Heart left ventricle (tissue), 16 donors: ENCODE data around the gene SLC2A3. TPM values are rescaled to one million over a fixed set of nuclear protein-coding genes. Genes with fewer than 3 reads are reported as not detected.
"Not testable (repeated sequence)": the region's sequence is repeated elsewhere in the genome, so short reads cannot be mapped to it uniquely, and the experiment has no call there.

Experiments used
- ATAC-seq, 4 donors: fragments of 200-7000 bp; cut with Tn5 transposase; one replicate each; pipeline ENCODE4 v1.9.1; 2020 to 2022; ENCODE audit warnings: moderate library complexity in 4 of 4, mild to moderate bottlenecking in 3 of 4, moderate number of reproducible peaks in 1 of 4
- DNase-seq, 5 donors: peaks; one replicate each; pipeline ENCODE4 v3.0.0-alpha.2; 2020
- H3K27ac ChIP-seq, 12 donors: fragments of 200-600 bp; sonication (generic) in 4 of 12; one replicate each; pipeline versions ENCODE4 v1.5.0 to v1.8.0; 2016 to 2022; ENCODE audit warnings: mild to moderate bottlenecking in 2 of 12
- H3K27me3 ChIP-seq, 9 donors: fragments of 200-600 bp; sonication (generic) in 2 of 9; one replicate each; pipeline versions ENCODE4 v1.5.1 to v1.8.0; 2016 to 2022; ENCODE audit warnings: mild to moderate bottlenecking in 3 of 9
- H3K36me3 ChIP-seq, 9 donors: fragments of 200-600 bp; sonication (generic) in 2 of 9; one replicate each; pipeline versions ENCODE4 v1.5.0 to v1.8.0; 2018 to 2022; ENCODE audit warnings: mild to moderate bottlenecking in 2 of 9
- H3K4me1 ChIP-seq, 12 donors: fragments of 200-600 bp; sonication (generic) in 4 of 12; one replicate each; pipeline versions ENCODE4 v1.5.0 to v1.8.0; 2016 to 2022; ENCODE audit warnings: mild to moderate bottlenecking in 3 of 12
- H3K4me3 ChIP-seq, 12 donors: fragments of 200-600 bp; sonication (generic) in 4 of 12; one replicate each; pipeline versions ENCODE4 v1.5.0 to v1.8.0; 2017 to 2022; ENCODE audit warnings: mild to moderate bottlenecking in 9 of 12, moderate library complexity in 4 of 12
- H3K9me3 ChIP-seq, 12 donors: fragments of 200-600 bp; sonication (generic) in 4 of 12; one replicate each; pipeline versions ENCODE4 v1.5.0 to v1.8.0; 2016 to 2022; ENCODE audit warnings: mild to moderate bottlenecking in 1 of 12
- POLR2A ChIP-seq, 2 donors: fragments of 450-650 bp; IDR thresholded peaks; one replicate each; pipeline ENCODE4 v1.6.1; 2017; ENCODE audit warnings: antibody characterized with exemption in 2 of 2, mild to moderate bottlenecking in 2 of 2, moderate library complexity in 2 of 2
- WGBS, 4 donors: extraction: QIAGEN DNeasy Blood & Tissue Kit in 2 of 4; methylation state at CpG; one replicate each; pipeline versions ENCODE4 v1.1.5 to v1.1.7; 2013 to 2018; 5-methylcytosine and 5-hydroxymethylcytosine counted together
- intact Hi-C, 10 donors: fragments of 100-400 bp; cut with DNase I; formaldehyde crosslinking; loops; one replicate each; pipeline versions ENCODE4 v1.11.1 to v1.14.2; 2022
- polyA plus RNA-seq, 2 donors: library from polyadenylated mRNA; stranded (reverse); fragments of 200-250 nt; gene quantifications; one replicate each; pipeline ENCODE4 v1.2.3, GENCODE V29; 2013
- total RNA-seq, 9 donors: library from RNA; depleted of rRNA in 2 of 9; stranded (reverse); fragments of >200 nt in 2 of 9; fragmentation: NEBNext Ultra II Directional in 3 of 9; extraction: Animal tissue kit (Norgen Biotek cat#: 25700) in 3 of 9; gene quantifications; one replicate each; pipeline versions ENCODE4 v1.1.0 to v1.2.4, GENCODE V29; 2016 to 2023
- TF ChIP-seq, protein P1 (sequence below), 12 donors: fragments of 200-600 bp; sonication (generic) in 4 of 12; IDR thresholded peaks; one replicate each; pipeline versions ENCODE4 v1.5.0 to v1.8.0; 2018 to 2022; ENCODE audit warnings: antibody characterized with exemption in 12 of 12, mild to moderate bottlenecking in 5 of 12
- donor health status: ischemic (EF 13 %, LVEDD 7.1; RV severe dilation, severe dysfunction).
- donor health status: healthy with polysubstance abuse.
- donor health status: DM: no; HTN: yes; CAD: no.
- donor health status: DM: no; HTN: no; CAD: no.
- donor health status: ischemic (EF 25% LVEDD 6.9; RV normal size, moderate dysfunction).
- donor health status: ischemic (EF 25% LVEDD 5.7; RV mildly dilated, moderate dysfunction).
- donor health status: healthy.
- donor health status: DM: yes; HTN: yes; CAD: no.
- donor health status: ischemic (EF 35%, LVEDD 5.7; RV mildly dilated, moderate dysfunction).
- donor health status: nonischemic (EF 11% LVEDD 7.7; RV severe dilation, severe dysfunction).
- donor health status: DM: yes; HTN: yes; CAD: no.
- donor health status: PGD.
- donor health status: ischemic (EF 29% LVEDD 5.4; RV normal size, mild dysfunction).
- donor health status: nonischemic (EF 23%, LVEDD 6.1; RV moderate dilation, normal function).

The SLC2A3 gene
- total and polyA plus RNA-seq, 11 donors: 4.6 to 76.9 (median 8.8) TPM

DNA sequence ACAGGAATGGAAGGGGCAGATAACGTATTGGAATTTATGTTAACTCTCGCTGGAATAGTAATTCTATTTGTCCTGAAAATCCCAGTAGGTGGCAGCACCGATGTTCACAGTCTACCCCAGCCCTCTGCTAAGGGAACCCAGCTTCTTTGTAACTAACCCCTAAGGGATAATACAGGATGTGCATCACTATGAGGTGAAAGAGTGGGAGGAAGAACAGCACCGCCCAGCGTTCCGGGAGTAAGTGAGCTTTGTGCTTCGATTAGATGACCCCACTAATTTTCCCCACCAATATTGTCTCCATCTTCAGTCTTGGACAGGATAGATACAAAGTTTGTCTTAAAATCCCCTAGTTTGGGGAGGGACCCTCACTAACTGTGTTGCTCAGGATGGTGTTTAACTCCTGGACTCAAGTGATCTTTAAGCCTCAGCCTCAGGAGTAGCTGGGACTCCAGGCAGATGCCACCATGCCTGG lies 2.7 kb downstream of the SLC2A3 start:
- H3K4me1 ChIP-seq: peaks cover 0 to 38% (median 7%) of the 10 kb centered on the region in 12 donors
- intact Hi-C loops: loop anchor here (1.0 to 10.0 kb wide), 11 partner anchors 34 to 152 kb away; partner anchors contain the start of gene NECAP1 (in 1 of the 10)
- peak overlapping the region; percentile 6 to 74 (median 64) for H3K4me3 ChIP-seq

DNA sequence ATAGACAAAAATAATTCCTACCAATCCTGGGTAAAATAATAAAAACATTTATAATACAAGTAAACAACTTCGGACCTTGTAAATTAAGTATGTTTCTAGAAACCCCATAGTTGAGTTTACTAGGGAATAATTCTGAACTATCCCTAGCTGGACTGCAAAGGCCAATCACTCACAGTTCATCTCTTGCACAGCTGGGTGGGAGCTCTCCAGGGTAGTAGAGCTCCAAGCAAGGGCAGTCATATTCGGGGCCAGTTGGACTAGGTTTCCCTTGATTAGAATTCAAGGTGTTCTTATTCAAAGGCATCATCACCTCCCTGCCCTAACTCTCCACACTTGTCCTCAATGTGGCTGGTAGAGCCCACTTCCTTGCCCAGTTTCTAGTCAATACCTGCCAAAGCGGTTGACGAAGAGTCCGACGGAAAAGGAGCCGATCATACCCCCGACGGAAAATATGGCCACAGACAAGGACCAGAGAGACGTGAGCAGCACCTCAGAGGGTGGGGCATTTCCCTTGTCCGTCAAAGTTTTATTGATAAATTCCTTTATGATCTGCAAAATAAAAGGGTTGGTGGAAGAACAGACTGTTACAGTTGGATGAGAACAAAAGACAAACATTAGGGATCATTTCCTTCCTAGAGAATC lies 3.3 kb downstream of the SLC2A3 start:
- H3K36me3 ChIP-seq: peaks cover 0 to 62% (median 49%) of the 10 kb centered on the region in 9 donors
- H3K4me1 ChIP-seq: peaks cover 0 to 33% (median 7%) of the 10 kb centered on the region in 12 donors
- 66 to 79% (median 72%) methylated on average over 11 of the region's 11 CpGs for WGBS, 4 donors
- intact Hi-C loops: loop anchor here (1.0 to 10.0 kb wide), 11 partner anchors 35 to 152 kb away; partner anchors contain the start of gene NECAP1 (in 1 of the 10)
- H3K4me3 ChIP-seq: peak overlapping the region in 4 of 12 donors; percentile 65 to 74 (median 66)
- H3K27me3 ChIP-seq, ATAC-seq, DNase-seq, H3K9me3 ChIP-seq: not testable (repeated sequence)
- peak overlapping the region in 4 of 12 donors; percentile 1 to 96 (median 28) for H3K27ac ChIP-seq

More for the DNA sequence above, 2.7 kb downstream of the SLC2A3 start:
- H3K9me3 ChIP-seq: no peaks in the 10 kb centered on the region
- peaks cover 0 to 56% (median 43%) of the 10 kb centered on the region in 9 donors for H3K36me3 ChIP-seq
- H3K27ac ChIP-seq: peak overlapping the region; percentile 64 to 96 (median 88)
- DNase-seq: peak; percentile 68 to 86 (median 83)
- peak; percentile 87 to 95 (median 91) for ATAC-seq
- 0 to 5% (median 4%) methylated on average over 7 of the region's 7 CpGs for WGBS, 4 donors
- TF ChIP-seq POLR2A (IDR thresholded peaks at IDR 0.05): peak in 1 of 2 donors; percentile 49
- TF ChIP-seq, protein P1, sequence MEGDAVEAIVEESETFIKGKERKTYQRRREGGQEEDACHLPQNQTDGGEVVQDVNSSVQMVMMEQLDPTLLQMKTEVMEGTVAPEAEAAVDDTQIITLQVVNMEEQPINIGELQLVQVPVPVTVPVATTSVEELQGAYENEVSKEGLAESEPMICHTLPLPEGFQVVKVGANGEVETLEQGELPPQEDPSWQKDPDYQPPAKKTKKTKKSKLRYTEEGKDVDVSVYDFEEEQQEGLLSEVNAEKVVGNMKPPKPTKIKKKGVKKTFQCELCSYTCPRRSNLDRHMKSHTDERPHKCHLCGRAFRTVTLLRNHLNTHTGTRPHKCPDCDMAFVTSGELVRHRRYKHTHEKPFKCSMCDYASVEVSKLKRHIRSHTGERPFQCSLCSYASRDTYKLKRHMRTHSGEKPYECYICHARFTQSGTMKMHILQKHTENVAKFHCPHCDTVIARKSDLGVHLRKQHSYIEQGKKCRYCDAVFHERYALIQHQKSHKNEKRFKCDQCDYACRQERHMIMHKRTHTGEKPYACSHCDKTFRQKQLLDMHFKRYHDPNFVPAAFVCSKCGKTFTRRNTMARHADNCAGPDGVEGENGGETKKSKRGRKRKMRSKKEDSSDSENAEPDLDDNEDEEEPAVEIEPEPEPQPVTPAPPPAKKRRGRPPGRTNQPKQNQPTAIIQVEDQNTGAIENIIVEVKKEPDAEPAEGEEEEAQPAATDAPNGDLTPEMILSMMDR (IDR thresholded peaks at IDR 0.05): peak; percentile 47 to 87 (median 72)
- peaks cover 0 to 4% (median 0%) of the 10 kb centered on the region in 9 donors for H3K27me3 ChIP-seq

DNA sequence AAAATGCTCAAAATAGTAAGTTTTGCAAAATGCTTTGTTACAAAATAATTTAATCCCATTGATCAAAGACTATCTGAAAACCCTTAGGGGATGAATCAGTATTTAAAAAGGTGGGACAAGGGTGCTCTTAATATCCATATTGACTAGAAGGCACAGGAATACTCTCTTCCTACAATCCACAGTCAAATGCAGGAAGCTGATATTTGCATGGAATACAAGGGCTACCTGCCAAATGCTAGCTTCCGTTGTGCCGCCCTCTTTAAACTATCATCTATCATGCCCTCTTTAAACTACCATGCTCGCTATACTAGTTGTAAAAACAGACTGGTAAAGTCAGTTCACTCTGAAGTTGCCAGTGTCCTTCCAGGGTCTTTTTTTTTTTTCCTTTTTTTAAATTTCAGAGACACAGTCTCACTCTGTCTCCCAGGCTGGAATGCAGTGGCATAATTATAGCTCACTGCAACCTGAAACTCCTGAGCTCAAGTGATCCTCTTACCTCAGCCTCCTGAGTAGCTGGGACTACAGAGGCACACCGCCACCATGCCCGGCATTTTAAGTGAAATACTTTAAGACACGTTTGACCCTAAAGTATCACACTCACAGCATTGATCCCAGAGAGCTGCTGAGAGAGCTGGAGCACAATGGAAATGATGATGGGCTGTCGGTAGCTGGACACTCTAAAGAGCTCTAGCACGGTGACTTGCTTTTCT lies 6.7 kb downstream of the SLC2A3 start:
- TF ChIP-seq POLR2A (IDR thresholded peaks at IDR 0.05): no peak
- TF ChIP-seq, protein P1 (IDR thresholded peaks at IDR 0.05): no peak
- intact Hi-C loops: no loop called here
- H3K27ac ChIP-seq: no peak overlapping the region
- DNase-seq: no peak
- no peaks in the 10 kb centered on the region for H3K9me3 ChIP-seq
- 46 to 59% (median 51%) methylated on average over 8 of the region's 8 CpGs for WGBS, 4 donors
- H3K36me3 ChIP-seq: peaks cover 0 to 92% (median 79%) of the 10 kb centered on the region in 9 donors
- H3K4me1 ChIP-seq: peaks cover 0 to 27% (median 6%) of the 10 kb centered on the region in 12 donors
- no peak for ATAC-seq
- no peaks in the 10 kb centered on the region for H3K27me3 ChIP-seq
- H3K4me3 ChIP-seq: no peak overlapping the region

DNA sequence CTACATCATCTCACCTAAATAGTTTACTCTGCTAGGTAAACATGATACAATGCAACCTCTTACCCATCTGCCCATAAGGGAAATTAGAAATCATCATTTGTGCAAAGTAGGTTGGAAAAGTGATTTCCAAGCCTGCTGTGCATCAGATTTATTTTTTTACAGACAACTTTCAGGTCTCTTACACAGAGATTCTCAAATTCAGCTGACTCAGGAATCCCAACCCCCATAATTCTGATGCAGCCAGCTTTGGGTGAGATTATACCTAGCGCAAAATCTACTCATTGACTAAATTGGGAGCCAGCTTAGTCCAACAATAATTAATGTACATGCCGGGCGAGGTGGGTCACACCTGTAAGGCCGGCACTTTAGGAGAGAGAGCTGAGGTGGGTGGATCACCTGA lies 8.5 kb downstream of the SLC2A3 start:
- Histone ChIP-seq H3K36me3 (peaks cover 0 to 95% (median 91%) of the 10 kb centered on the region in 9 donors), H3K4me3 (no peak overlapping the region), H3K27me3 (no peaks in the 10 kb centered on the region), H3K4me1 (peaks cover 0 to 12% (median 0%) of the 10 kb centered on the region in 12 donors), H3K27ac (no peak overlapping the region), H3K9me3 (no peaks in the 10 kb centered on the region)
- intact Hi-C loops: no loop called here
- DNase-seq (no peak), ATAC-seq (no peak)
- TF ChIP-seq POLR2A (IDR thresholded peaks at IDR 0.05): no peak
- TF ChIP-seq, protein P1 (IDR thresholded peaks at IDR 0.05): no peak
- WGBS, 4 donors: 92 to 96% (median 95%) methylated on average over 4 of the region's 4 CpGs

DNA sequence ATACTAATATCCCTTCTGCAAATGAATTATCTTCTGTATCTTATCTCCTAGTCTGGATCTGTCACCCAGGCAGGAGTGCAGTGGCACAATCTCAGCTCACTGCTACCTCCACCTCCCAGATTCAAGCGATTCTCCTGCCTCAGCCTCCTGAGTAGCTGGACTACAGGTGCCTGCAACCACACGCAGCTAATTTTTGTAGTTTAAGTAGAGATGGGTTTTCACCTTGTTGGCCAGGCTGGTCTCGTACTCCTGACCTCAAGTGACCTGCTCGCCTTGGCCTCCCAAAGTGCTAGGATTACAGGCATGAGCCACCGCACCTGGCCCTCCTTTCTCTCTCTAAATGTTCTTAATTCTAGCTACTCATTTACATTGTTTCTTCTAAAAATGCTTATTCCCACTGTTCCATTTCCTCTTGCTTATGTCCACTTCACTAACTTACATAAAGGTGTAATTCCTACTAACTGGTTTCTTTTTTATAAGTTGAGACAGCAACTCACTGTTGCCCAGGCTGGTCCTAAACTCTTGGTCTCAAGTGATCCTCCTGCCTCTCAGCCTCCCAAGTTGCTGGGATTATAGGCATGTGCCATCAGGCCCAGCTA lies 9.8 kb downstream of the SLC2A3 start:
- ATAC-seq, DNase-seq, H3K9me3 ChIP-seq, H3K27me3 ChIP-seq, intact Hi-C loops, H3K4me3 ChIP-seq, H3K27ac ChIP-seq: not testable (repeated sequence)
- H3K4me1 ChIP-seq: peaks cover 0 to 12% (median 0%) of the 10 kb centered on the region in 12 donors
- H3K36me3 ChIP-seq: peaks cover 0 to 95% (median 91%) of the 10 kb centered on the region in 9 donors
- 92 to 98% (median 95%) methylated on average over 5 of the region's 5 CpGs for WGBS, 4 donors
